GM18517 (cell line): ENCODE measurements around the gene PRELID1.

Source experiments
- ATAC-seq: cut with Tn5 transposase; IDR thresholded peaks from one replicate; pipeline ENCODE4 v1.9.1; 2021; ENCODE audit warnings: mild to moderate bottlenecking, moderate library complexity; ENCODE audit not compliant: unreplicated experiment

PRELID1 gene

GRCh38 chr5:177355868-177356168, 52.2 kb downstream of the PRELID1 start:
- ATAC-seq = no peak
